SK-N-SH (cell line): Measurements from ENCODE around the gene SDCCAG8. TPM values are rescaled to one million over a fixed set of nuclear protein-coding genes. Genes with fewer than 3 reads are reported as not detected.

Experiments used
- CTCF ChIA-PET: fragments of 300-600, 350-600 bp; formaldehyde crosslinking; extraction: SDS; loops from one replicate; lab custom pipeline; 2021; lab: Yijun Ruan, JAX
- POLR2A ChIA-PET: fragments of 350-600 bp; sonication (Branson Sonifier 250); formaldehyde crosslinking; extraction: SDS; loops from one replicate; lab custom pipeline; 2020; ENCODE audit warnings: antibody characterized with exemption, inconsistent platforms; lab: Yijun Ruan, JAX
- DNase-seq: peaks from one replicate; pipeline ENCODE4 v3.0.0; 2012
- H2AFZ ChIP-seq: fragments of 200-600 bp; sonication (generic); 2 replicates; pipeline ENCODE4 v1.8.1; 2016; ENCODE audit warnings: antibody characterized with exemption, mild to moderate bottlenecking, low read depth
- H3F3A ChIP-seq: fragments of 200-600 bp; sonication (generic); replicated peaks from 2 replicates; pipeline ENCODE3; 2016; ENCODE audit warnings: antibody characterized with exemption, mild to moderate bottlenecking; ENCODE audit not compliant: insufficient read depth
- H3K27ac ChIP-seq, 2 experiments: fragments of 200-500 bp in 1 of 2; fragments of 200-600 bp in 1 of 2; sonication (Bioruptor generic) in 1 of 2; sonication (generic), shearing (Covaris generic) in 1 of 2; 2 replicates each; pipeline versions ENCODE4 v1.5.1 to v1.6.1; 2014 to 2016; ENCODE audit warnings: low read depth in 2 of 2, inconsistent platforms in 1 of 2, low read length in 1 of 2, mild to moderate bottlenecking in 1 of 2, mixed read lengths in 1 of 2
- H3K27me3 ChIP-seq: fragments of 200-600 bp; sonication (generic), shearing (Covaris generic); 2 replicates; pipeline ENCODE4 v1.6.1; 2016; ENCODE audit warnings: mixed run types; ENCODE audit not compliant: insufficient read depth
- H3K36me3 ChIP-seq, 2 experiments: fragments of 200-500 bp in 1 of 2; fragments of 200-600 bp in 1 of 2; sonication (Bioruptor generic) in 1 of 2; sonication (generic) in 1 of 2; replicated peaks in 1 of 2; 2 replicates each; pipeline versions ENCODE3 to v1.5.1; 2014 to 2016; ENCODE audit warnings: low read length in 1 of 2, mild to moderate bottlenecking in 1 of 2; ENCODE audit not compliant: insufficient read depth in 2 of 2, control insufficient read depth in 1 of 2
- H3K4me1 ChIP-seq, 2 experiments: fragments of 200-500 bp in 1 of 2; fragments of 200-600 bp in 1 of 2; sonication (Bioruptor generic) in 1 of 2; sonication (generic), shearing (Covaris generic) in 1 of 2; 2 replicates each; pipeline versions ENCODE4 v1.5.1 to v1.6.1; 2014 to 2016; ENCODE audit warnings: low read depth in 1 of 2, low read length in 1 of 2, mixed run types in 1 of 2; ENCODE audit not compliant: insufficient read depth in 2 of 2, control insufficient read depth in 1 of 2
- H3K4me2 ChIP-seq: fragments of 200-600 bp; sonication (generic), shearing (Covaris generic); 2 replicates; pipeline ENCODE4 v1.6.1; 2017; ENCODE audit warnings: mixed run types
- H3K4me3 ChIP-seq, 2 experiments: fragments of 200-500 bp in 1 of 2; fragments of 200-600 bp in 1 of 2; sonication (Bioruptor generic) in 1 of 2; sonication (generic), shearing (Covaris generic) in 1 of 2; 2 replicates each; pipeline versions ENCODE4 v1.5.1 to v1.8.1; 2014 to 2016; ENCODE audit warnings: low read depth in 2 of 2, inconsistent platforms in 1 of 2, low read length in 1 of 2, mild to moderate bottlenecking in 1 of 2, mixed read lengths in 1 of 2, moderate library complexity in 1 of 2
- H3K79me2 ChIP-seq: fragments of 200-600 bp; sonication (generic); 2 replicates; pipeline ENCODE4 v1.8.1; 2017; ENCODE audit warnings: mild to moderate bottlenecking; ENCODE audit not compliant: insufficient read depth
- H3K9ac ChIP-seq: fragments of 200-600 bp; sonication (generic); 2 replicates; pipeline ENCODE4 v1.6.1; 2017; ENCODE audit warnings: mixed run types
- H3K9me2 ChIP-seq: fragments of 200-600 bp; sonication (generic); 2 replicates; pipeline ENCODE4 v1.6.1; 2017; ENCODE audit warnings: mixed run types
- H3K9me3 ChIP-seq: fragments of 200-600 bp; sonication (generic); 2 replicates; pipeline ENCODE4 v1.6.1; 2017; ENCODE audit warnings: mixed run types, mild to moderate bottlenecking, moderate library complexity
- H4K20me1 ChIP-seq: fragments of 200-600 bp; sonication (generic); 2 replicates; pipeline ENCODE4 v1.6.1; 2017; ENCODE audit warnings: mild to moderate bottlenecking, mixed run types; ENCODE audit not compliant: insufficient read depth
- CHD2 ChIP-seq: fragments of 150-350 bp; IDR thresholded peaks from 2 replicates; pipeline ENCODE4 v1.6.1; 2018; ENCODE audit warnings: low read length; ENCODE audit not compliant: partially characterized antibody
- CTCF ChIP-seq: fragments of 200-600 bp; sonication (generic); IDR thresholded peaks from 2 replicates; pipeline ENCODE4 v1.6.1; 2017; ENCODE audit warnings: antibody characterized with exemption, mild to moderate bottlenecking, moderate library complexity
- EP300 ChIP-seq, 2 experiments: IDR thresholded peaks; 2 replicates each; pipeline versions ENCODE4 v1.4.0 to v1.6.1; 2012; ENCODE audit warnings: borderline replicate concordance in 1 of 2, low read depth in 1 of 2, low read length in 1 of 2
- EZH2phosphoT487 ChIP-seq: fragments of 200-600 bp; sonication (generic); IDR thresholded peaks from 2 replicates; pipeline ENCODE4 v1.6.1; 2017; ENCODE audit warnings: low read depth, mixed run types, mild to moderate bottlenecking, antibody characterized with exemption, moderate library complexity, borderline replicate concordance
- GATA2 ChIP-seq: sonication (generic); formaldehyde crosslinking; IDR thresholded peaks from 2 replicates; pipeline ENCODE4 v1.5.0; 2020; ENCODE audit warnings: mild to moderate bottlenecking, missing genetic modification reagents
- IRF3 ChIP-seq: fragments of 150-350 bp; IDR thresholded peaks from 2 replicates; pipeline ENCODE4 v1.6.1; 2016; ENCODE audit warnings: mild to moderate bottlenecking, low read depth, low read length
- JUND ChIP-seq: IDR thresholded peaks from 2 replicates; pipeline ENCODE4 v1.4.0; 2012
- MEF2A ChIP-seq: IDR thresholded peaks from 2 replicates; pipeline ENCODE4 v1.4.0; 2012; ENCODE audit warnings: low read depth, borderline replicate concordance
- MXI1 ChIP-seq: IDR thresholded peaks from 2 replicates; pipeline ENCODE4 v1.6.1; 2012; ENCODE audit warnings: mild to moderate bottlenecking, low read depth, low read length, improper control_type of control experiment
- NFIC ChIP-seq: IDR thresholded peaks from 2 replicates; pipeline ENCODE4 v1.4.0; 2012; ENCODE audit warnings: borderline replicate concordance
- NRF1 ChIP-seq: IDR thresholded peaks from 2 replicates; pipeline ENCODE4 v1.6.1; 2012; ENCODE audit warnings: low read depth, mild to moderate bottlenecking, low read length
- RFX5 ChIP-seq: IDR thresholded peaks from 2 replicates; pipeline ENCODE4 v1.6.1; 2012; ENCODE audit warnings: mild to moderate bottlenecking, improper control_type of control experiment, low read length
- RXRA ChIP-seq: IDR thresholded peaks from 2 replicates; pipeline ENCODE4 v1.4.0; 2012; ENCODE audit warnings: low read depth, mild to moderate bottlenecking, borderline replicate concordance
- SIN3A ChIP-seq: IDR thresholded peaks from 2 replicates; pipeline ENCODE4 v1.6.1; 2012; ENCODE audit warnings: low read depth, mild to moderate bottlenecking, low read length, moderate library complexity, borderline replicate concordance
- SMC3 ChIP-seq: IDR thresholded peaks from 2 replicates; pipeline ENCODE4 v1.6.1; 2012; ENCODE audit warnings: low read depth, low read length, improper control_type of control experiment
- USF1 ChIP-seq: IDR thresholded peaks from 2 replicates; pipeline ENCODE4 v1.4.0; 2012; ENCODE audit warnings: low read depth, borderline replicate concordance
- WGBS: methylation state at CpG from one replicate; pipeline ENCODE4 v1.1.6; 2017; ENCODE audit warnings: low lambda C conversion rate; 5-methylcytosine and 5-hydroxymethylcytosine counted together
- polyA plus RNA-seq, 3 experiments: library from polyadenylated mRNA; depleted of rRNA; stranded (reverse); fragments of >200 nt; gene quantifications; 2 replicates each; pipeline ENCODE4 v1.2.3, GENCODE V29; 2012

SDCCAG8 gene
- polyA plus RNA-seq, 1 of the 3 experiments (the other 2 are of a cell fraction): 22.7 TPM

- H3K9me3 ChIP-seq: no peaks in the 10 kb centered on the region
- no peaks in the 10 kb centered on the region for H4K20me1 ChIP-seq
- peaks cover 9 to 18% of the 10 kb centered on the region in 2 experiments for H3K36me3 ChIP-seq
- H3K4me3 ChIP-seq: peak overlapping the region in 1 of 2 experiments; percentile 40; a peak in 1 of 4 replicates
- H3K27me3 ChIP-seq: no peaks in the 10 kb centered on the region
- H3K9me2 ChIP-seq: no peaks in the 10 kb centered on the region
- H3F3A ChIP-seq: peaks cover 66% of the 10 kb centered on the region
- ChIA-PET CTCF (interaction anchor here (0.7 kb wide), 1 partner anchor 21 kb away, joined by 3 read pairs; no protein-coding TSS in a partner anchor), POLR2A (no interaction called here)
- peak overlapping the region; percentile 47 for H3K9ac ChIP-seq
- peaks cover 67% of the 10 kb centered on the region for H3K79me2 ChIP-seq
- no peak for TF ChIP-seq MXI1
- TF ChIP-seq JUND: no peak
- no peak for TF ChIP-seq USF1
- no peak for TF ChIP-seq SIN3A
- no peak for TF ChIP-seq CHD2
- peak overlapping the region; percentile 83 to 95 for H3K27ac ChIP-seq
- H2AFZ ChIP-seq: no peak overlapping the region
- H3K4me2 ChIP-seq: peak overlapping the region; percentile 79
- 79% methylated on average over 13 of the region's 13 CpGs for WGBS
- no peak for DNase-seq
- peaks cover 24 to 38% of the 10 kb centered on the region in 2 experiments for H3K4me1 ChIP-seq
Observed at GRCh38 chr1:243268751-243269460, 13.1 kb downstream of the SDCCAG8 start.

DNA sequence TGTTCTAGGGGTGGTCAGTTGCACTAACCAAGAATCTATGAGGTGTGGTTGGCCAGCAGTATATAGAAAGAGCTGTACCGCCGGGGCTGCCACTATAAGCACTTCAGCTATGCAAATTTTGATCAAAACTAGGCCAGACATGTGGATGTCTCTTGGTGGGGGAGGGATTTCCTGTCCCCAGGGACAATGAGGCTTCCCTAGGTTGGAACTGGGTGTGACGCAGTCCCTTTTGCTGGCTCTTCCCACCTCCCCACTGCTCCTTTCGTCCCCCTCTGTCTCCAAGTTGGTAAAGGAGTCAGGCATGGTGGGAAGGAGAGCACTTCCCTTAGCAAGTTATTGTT lies 13.6 kb downstream of the SDCCAG8 start:
- ChIA-PET POLR2A (no interaction called here), CTCF (interaction anchor here (0.7 kb wide), 1 partner anchor 21 kb away, joined by 3 read pairs; no protein-coding TSS in a partner anchor)
- Histone ChIP-seq H3F3A (peaks cover 61% of the 10 kb centered on the region), H3K9me3 (no peaks in the 10 kb centered on the region), H3K36me3 (peaks cover 14 to 22% of the 10 kb centered on the region in 2 experiments), H3K4me1 (peaks cover 18 to 33% of the 10 kb centered on the region in 2 experiments), H3K27me3 (no peaks in the 10 kb centered on the region), H3K9ac (peak overlapping the region; percentile 47), H3K27ac (peak overlapping the region; percentile 83 to 95), H3K79me2 (peaks cover 65% of the 10 kb centered on the region), H4K20me1 (no peaks in the 10 kb centered on the region), H3K4me3 (no peak overlapping the region), H3K9me2 (no peaks in the 10 kb centered on the region), H3K4me2 (peak overlapping the region; percentile 79), H2AFZ (no peak overlapping the region)
- WGBS: 95% methylated on average over 4 of the region's 4 CpGs
- no peak for DNase-seq
- TF ChIP-seq NFIC (no peak), SMC3 (no peak), RFX5 (no peak), RXRA (no peak), GATA2 (CRISPR knock-in tag) (no peak), MEF2A (no peak), SIN3A (no peak), IRF3 (no peak), NRF1 (no peak), CTCF (no peak), EZH2phosphoT487 (no peak), EP300 (IDR thresholded peaks at IDR 0.05; ENCODE audit: borderline replicate concordance in 1 of 2, low read depth in 1 of 2, low read length in 1 of 2) (no peak), CHD2 (no peak)
